ENCODE data around the gene KLF5.

The KLF5 gene

GRCh38 chr13:73069206-73069805 is 10.5 kb downstream of the KLF5 start:
- Histone ChIP-seq H3K36me3 (ENCODE audit: control insufficient read depth, insufficient read depth, low read length) (no peaks in the 10 kb centered on the region), H3K27ac (ENCODE audit: insufficient read depth, low read length, poor library complexity, severe bottlenecking) (no peak overlapping the region), H3K27me3 (replicated peaks; ENCODE audit: control insufficient read depth, insufficient read depth, low read length, poor library complexity, severe bottlenecking) (no peaks in the 10 kb centered on the region), H3K9me3 (ENCODE audit: control insufficient read depth, low read length) (no peaks in the 10 kb centered on the region), H3K4me1 (ENCODE audit: control insufficient read depth, insufficient read depth, low read length, poor library complexity, severe bottlenecking) (no peaks in the 10 kb centered on the region), H3K4me3 (ENCODE audit: insufficient read depth, low read depth, low read length, poor library complexity, severe bottlenecking) (no peak overlapping the region)
- DNase-seq = no peak

- H3K27ac ChIP-seq (ENCODE audit: insufficient read depth, low read length, poor library complexity, severe bottlenecking) = no peak overlapping the region
- no peak overlapping the region for H3K4me3 ChIP-seq (ENCODE audit: insufficient read depth, low read depth, low read length, poor library complexity, severe bottlenecking)
- no peaks in the 10 kb centered on the region for H3K9me3 ChIP-seq (ENCODE audit: control insufficient read depth, low read length)
- no peak for DNase-seq
- H3K36me3 ChIP-seq (ENCODE audit: control insufficient read depth, insufficient read depth, low read length) = no peaks in the 10 kb centered on the region
- H3K27me3 ChIP-seq (replicated peaks; ENCODE audit: control insufficient read depth, insufficient read depth, low read length, poor library complexity, severe bottlenecking) = no peaks in the 10 kb centered on the region
- no peaks in the 10 kb centered on the region for H3K4me1 ChIP-seq (ENCODE audit: control insufficient read depth, insufficient read depth, low read length, poor library complexity, severe bottlenecking)
Measured at GRCh38 chr13:73070451-73071098, 11.8 kb downstream of the KLF5 start.

- no peaks in the 10 kb centered on the region for H3K27me3 ChIP-seq (replicated peaks; ENCODE audit: control insufficient read depth, insufficient read depth, low read length, poor library complexity, severe bottlenecking)
- H3K4me1 ChIP-seq (ENCODE audit: control insufficient read depth, insufficient read depth, low read length, poor library complexity, severe bottlenecking) = no peaks in the 10 kb centered on the region
- H3K27ac ChIP-seq (ENCODE audit: insufficient read depth, low read length, poor library complexity, severe bottlenecking) = no peak overlapping the region
- no peak for DNase-seq
- no peaks in the 10 kb centered on the region for H3K9me3 ChIP-seq (ENCODE audit: control insufficient read depth, low read length)
- H3K4me3 ChIP-seq (ENCODE audit: insufficient read depth, low read depth, low read length, poor library complexity, severe bottlenecking) = no peak overlapping the region
- no peaks in the 10 kb centered on the region for H3K36me3 ChIP-seq (ENCODE audit: control insufficient read depth, insufficient read depth, low read length)
Measured at GRCh38 chr13:73072239-73072900, 13.6 kb downstream of the KLF5 start.

GRCh38 chr13:73073050-73073449 is 14.2 kb downstream of the KLF5 start:
- Histone ChIP-seq H3K27ac (ENCODE audit: insufficient read depth, low read length, poor library complexity, severe bottlenecking) (no peak overlapping the region), H3K9me3 (ENCODE audit: control insufficient read depth, low read length) (no peaks in the 10 kb centered on the region), H3K27me3 (replicated peaks; ENCODE audit: control insufficient read depth, insufficient read depth, low read length, poor library complexity, severe bottlenecking) (no peaks in the 10 kb centered on the region), H3K4me3 (ENCODE audit: insufficient read depth, low read depth, low read length, poor library complexity, severe bottlenecking) (no peak overlapping the region), H3K36me3 (ENCODE audit: control insufficient read depth, insufficient read depth, low read length) (no peaks in the 10 kb centered on the region), H3K4me1 (ENCODE audit: control insufficient read depth, insufficient read depth, low read length, poor library complexity, severe bottlenecking) (no peaks in the 10 kb centered on the region)
- DNase-seq = no peak

GRCh38 chr13:73074014-73074413 is 15.2 kb downstream of the KLF5 start:
- no peaks in the 10 kb centered on the region for H3K36me3 ChIP-seq (ENCODE audit: control insufficient read depth, insufficient read depth, low read length)
- no peaks in the 10 kb centered on the region for H3K27me3 ChIP-seq (replicated peaks; ENCODE audit: control insufficient read depth, insufficient read depth, low read length, poor library complexity, severe bottlenecking)
- no peaks in the 10 kb centered on the region for H3K4me1 ChIP-seq (ENCODE audit: control insufficient read depth, insufficient read depth, low read length, poor library complexity, severe bottlenecking)
- H3K4me3 ChIP-seq (ENCODE audit: insufficient read depth, low read depth, low read length, poor library complexity, severe bottlenecking) = no peak overlapping the region
- DNase-seq = no peak
- no peaks in the 10 kb centered on the region for H3K9me3 ChIP-seq (ENCODE audit: control insufficient read depth, low read length)
- H3K27ac ChIP-seq (ENCODE audit: insufficient read depth, low read length, poor library complexity, severe bottlenecking) = no peak overlapping the region

- H3K4me1 ChIP-seq (ENCODE audit: control insufficient read depth, insufficient read depth, low read length, poor library complexity, severe bottlenecking) = no peaks in the 10 kb centered on the region
- H3K4me3 ChIP-seq (ENCODE audit: insufficient read depth, low read depth, low read length, poor library complexity, severe bottlenecking) = no peak overlapping the region
- no peak overlapping the region for H3K27ac ChIP-seq (ENCODE audit: insufficient read depth, low read length, poor library complexity, severe bottlenecking)
- no peaks in the 10 kb centered on the region for H3K36me3 ChIP-seq (ENCODE audit: control insufficient read depth, insufficient read depth, low read length)
- no peak for DNase-seq
- H3K27me3 ChIP-seq (replicated peaks; ENCODE audit: control insufficient read depth, insufficient read depth, low read length, poor library complexity, severe bottlenecking) = no peaks in the 10 kb centered on the region
- no peaks in the 10 kb centered on the region for H3K9me3 ChIP-seq (ENCODE audit: control insufficient read depth, low read length)
Measured at GRCh38 chr13:73074926-73075325, 16.1 kb downstream of the KLF5 start.

GRCh38 chr13:73075546-73075945 is 16.7 kb downstream of the KLF5 start:
- Histone ChIP-seq H3K36me3 (ENCODE audit: control insufficient read depth, insufficient read depth, low read length) (no peaks in the 10 kb centered on the region), H3K27ac (ENCODE audit: insufficient read depth, low read length, poor library complexity, severe bottlenecking) (no peak overlapping the region), H3K27me3 (replicated peaks; ENCODE audit: control insufficient read depth, insufficient read depth, low read length, poor library complexity, severe bottlenecking) (no peaks in the 10 kb centered on the region), H3K4me1 (ENCODE audit: control insufficient read depth, insufficient read depth, low read length, poor library complexity, severe bottlenecking) (no peaks in the 10 kb centered on the region), H3K9me3 (ENCODE audit: control insufficient read depth, low read length) (no peaks in the 10 kb centered on the region), H3K4me3 (ENCODE audit: insufficient read depth, low read depth, low read length, poor library complexity, severe bottlenecking) (no peak overlapping the region)
- DNase-seq = no peak

GRCh38 chr13:73075954-73076353 is 17.1 kb downstream of the KLF5 start:
- H3K9me3 ChIP-seq (ENCODE audit: control insufficient read depth, low read length) = no peaks in the 10 kb centered on the region
- no peaks in the 10 kb centered on the region for H3K27me3 ChIP-seq (replicated peaks; ENCODE audit: control insufficient read depth, insufficient read depth, low read length, poor library complexity, severe bottlenecking)
- no peak overlapping the region for H3K4me3 ChIP-seq (ENCODE audit: insufficient read depth, low read depth, low read length, poor library complexity, severe bottlenecking)
- H3K36me3 ChIP-seq (ENCODE audit: control insufficient read depth, insufficient read depth, low read length) = no peaks in the 10 kb centered on the region
- H3K4me1 ChIP-seq (ENCODE audit: control insufficient read depth, insufficient read depth, low read length, poor library complexity, severe bottlenecking) = no peaks in the 10 kb centered on the region
- DNase-seq = no peak
- no peak overlapping the region for H3K27ac ChIP-seq (ENCODE audit: insufficient read depth, low read length, poor library complexity, severe bottlenecking)

- H3K4me3 ChIP-seq (ENCODE audit: insufficient read depth, low read depth, low read length, poor library complexity, severe bottlenecking) = no peak overlapping the region
- no peaks in the 10 kb centered on the region for H3K4me1 ChIP-seq (ENCODE audit: control insufficient read depth, insufficient read depth, low read length, poor library complexity, severe bottlenecking)
- no peak overlapping the region for H3K27ac ChIP-seq (ENCODE audit: insufficient read depth, low read length, poor library complexity, severe bottlenecking)
- no peak for DNase-seq
- no peaks in the 10 kb centered on the region for H3K9me3 ChIP-seq (ENCODE audit: control insufficient read depth, low read length)
- no peaks in the 10 kb centered on the region for H3K27me3 ChIP-seq (replicated peaks; ENCODE audit: control insufficient read depth, insufficient read depth, low read length, poor library complexity, severe bottlenecking)
- no peaks in the 10 kb centered on the region for H3K36me3 ChIP-seq (ENCODE audit: control insufficient read depth, insufficient read depth, low read length)
Measured at GRCh38 chr13:73077865-73078264, 19.1 kb downstream of the KLF5 start.

- Histone ChIP-seq H3K36me3 (ENCODE audit: control insufficient read depth, insufficient read depth, low read length) (no peaks in the 10 kb centered on the region), H3K4me1 (ENCODE audit: control insufficient read depth, insufficient read depth, low read length, poor library complexity, severe bottlenecking) (no peaks in the 10 kb centered on the region), H3K27me3 (replicated peaks; ENCODE audit: control insufficient read depth, insufficient read depth, low read length, poor library complexity, severe bottlenecking) (no peaks in the 10 kb centered on the region), H3K9me3 (ENCODE audit: control insufficient read depth, low read length) (no peaks in the 10 kb centered on the region), H3K27ac (ENCODE audit: insufficient read depth, low read length, poor library complexity, severe bottlenecking) (no peak overlapping the region), H3K4me3 (ENCODE audit: insufficient read depth, low read depth, low read length, poor library complexity, severe bottlenecking) (no peak overlapping the region)
- no peak for DNase-seq
Measured at GRCh38 chr13:73079359-73079758, 20.6 kb downstream of the KLF5 start.
